RPMI8226 (cell line): Measurements from ENCODE around the gene DKKL1.
"Not testable (repeated sequence)": the region's sequence is repeated elsewhere in the genome, so short reads cannot be mapped to it uniquely, and the experiment has no call there.

Experiments
- DNase-seq: peaks from one replicate; pipeline ENCODE4 v3.0.0-alpha.2; 2015

The DKKL1 gene

GRCh38 chr19:49364083-49364737 is 533 bp downstream of the DKKL1 start:
- no peak for DNase-seq

GRCh38 chr19:49366110-49366509 is 2.4 kb downstream of the DKKL1 start:
- peak; percentile 15 for DNase-seq

- no peak for DNase-seq
Measured at GRCh38 chr19:49368711-49369358, 5.2 kb downstream of the DKKL1 start.

GRCh38 chr19:49371184-49371583 is 7.5 kb downstream of the DKKL1 start:
- DNase-seq: no peak

GRCh38 chr19:49373174-49373573 is 9.5 kb downstream of the DKKL1 start:
- not testable (repeated sequence) for DNase-seq

- no peak for DNase-seq
Measured at GRCh38 chr19:49374665-49375434, 11.2 kb downstream of the DKKL1 start.

- DNase-seq: no peak
Measured at GRCh38 chr19:49378512-49378911, 14.8 kb downstream of the DKKL1 start.

GRCh38 chr19:49380391-49380790 is 16.7 kb downstream of the DKKL1 start:
- no peak for DNase-seq

- no peak for DNase-seq
Measured at GRCh38 chr19:49382639-49383038, 19.0 kb downstream of the DKKL1 start.

GRCh38 chr19:49383599-49383998 is 19.9 kb downstream of the DKKL1 start:
- DNase-seq: no peak

GRCh38 chr19:49387936-49388372 is 24.3 kb downstream of the DKKL1 start, which contains the start of gene KASH5:
Gene KASH5 (plus strand): TSS chr19:49388249. CDS start chr19:49390884, 2,635 bp downstream.
- peak; percentile 92 for DNase-seq

GRCh38 chr19:49389406-49389805 is 25.7 kb downstream of the DKKL1 start:
- DNase-seq: no peak

GRCh38 chr19:49390131-49390928 is 26.7 kb downstream of the DKKL1 start:
- DNase-seq: no peak

GRCh38 chr19:49390929-49391359 is 27.3 kb downstream of the DKKL1 start:
- no peak for DNase-seq

GRCh38 chr19:49391581-49392399 is 28.1 kb downstream of the DKKL1 start:
- DNase-seq: peak; percentile 76

GRCh38 chr19:49393881-49394280 is 30.2 kb downstream of the DKKL1 start:
- DNase-seq: no peak

- DNase-seq: no peak
Measured at GRCh38 chr19:49395581-49396407, 32.1 kb downstream of the DKKL1 start.

- DNase-seq: no peak
Measured at GRCh38 chr19:49396738-49397505, 33.2 kb downstream of the DKKL1 start.

GRCh38 chr19:49398001-49398615 is 34.4 kb downstream of the DKKL1 start:
- DNase-seq: no peak

GRCh38 chr19:49398931-49399330 is 35.3 kb downstream of the DKKL1 start:
- DNase-seq: no peak
